NT2/D1 (cell line): Measurements from ENCODE around the gene GDI2.

Source experiments
- SUZ12 ChIP-seq: IDR thresholded peaks from 2 replicates; pipeline ENCODE4 v1.6.1; 2011; ENCODE audit not compliant: insufficient read length, insufficient read depth; ENCODE audit errors: extremely low read depth
- ZNF274 ChIP-seq: IDR thresholded peaks from 2 replicates; pipeline ENCODE4 v1.6.1; 2011; ENCODE audit warnings: mild to moderate bottlenecking, low read depth, low read length

- TF ChIP-seq ZNF274, result no peak
- no peak for TF ChIP-seq SUZ12
These were observed 2.9 kb upstream of the GDI2 start for GRCh38 chr10:5816170-5816569.
